ENCODE results near the gene SFXN3.

Gene SFXN3

DNA sequence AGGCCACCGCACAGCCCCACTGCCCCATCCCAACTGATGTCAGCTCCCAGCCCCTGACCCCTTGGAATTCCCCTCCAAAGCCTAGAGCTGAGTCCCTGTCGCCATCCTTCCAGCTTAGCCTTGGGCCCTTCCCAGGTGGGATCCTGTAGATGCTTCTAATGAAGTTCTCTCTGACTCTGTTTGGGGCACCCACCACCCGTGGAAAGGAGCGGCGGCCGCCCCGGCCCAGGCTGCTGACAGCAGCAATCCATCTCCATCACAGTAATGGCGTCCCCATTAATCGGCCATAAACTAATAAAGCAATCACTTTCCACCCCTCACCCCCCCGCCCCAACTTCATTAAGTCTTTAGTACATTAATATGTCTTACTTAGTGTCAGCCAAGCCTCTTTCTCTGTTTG lies 56.3 kb downstream of the SFXN3 start:
- TF ChIP-seq FOXM1 (IDR thresholded peaks at IDR 0.05; ENCODE audit: borderline replicate concordance, low read depth), result no peak
- TF ChIP-seq RAD21 (IDR thresholded peaks at IDR 0.05; ENCODE audit: low read depth), result no peak
- TF ChIP-seq EP300 (IDR thresholded peaks at IDR 0.05; ENCODE audit: borderline replicate concordance), result no peak
- no peak for TF ChIP-seq CEBPB (IDR thresholded peaks at IDR 0.05)
- TF ChIP-seq, protein P1, sequence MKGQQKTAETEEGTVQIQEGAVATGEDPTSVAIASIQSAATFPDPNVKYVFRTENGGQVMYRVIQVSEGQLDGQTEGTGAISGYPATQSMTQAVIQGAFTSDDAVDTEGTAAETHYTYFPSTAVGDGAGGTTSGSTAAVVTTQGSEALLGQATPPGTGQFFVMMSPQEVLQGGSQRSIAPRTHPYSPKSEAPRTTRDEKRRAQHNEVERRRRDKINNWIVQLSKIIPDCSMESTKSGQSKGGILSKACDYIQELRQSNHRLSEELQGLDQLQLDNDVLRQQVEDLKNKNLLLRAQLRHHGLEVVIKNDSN (IDR thresholded peaks at IDR 0.05), result no peak
- no peak for TF ChIP-seq EGR1 (IDR thresholded peaks at IDR 0.05)
- TF ChIP-seq CREB1 (IDR thresholded peaks at IDR 0.05; ENCODE audit: low read depth), result no peak
- TF ChIP-seq TEAD4 (IDR thresholded peaks at IDR 0.05), result no peak
- TF ChIP-seq, protein P2, sequence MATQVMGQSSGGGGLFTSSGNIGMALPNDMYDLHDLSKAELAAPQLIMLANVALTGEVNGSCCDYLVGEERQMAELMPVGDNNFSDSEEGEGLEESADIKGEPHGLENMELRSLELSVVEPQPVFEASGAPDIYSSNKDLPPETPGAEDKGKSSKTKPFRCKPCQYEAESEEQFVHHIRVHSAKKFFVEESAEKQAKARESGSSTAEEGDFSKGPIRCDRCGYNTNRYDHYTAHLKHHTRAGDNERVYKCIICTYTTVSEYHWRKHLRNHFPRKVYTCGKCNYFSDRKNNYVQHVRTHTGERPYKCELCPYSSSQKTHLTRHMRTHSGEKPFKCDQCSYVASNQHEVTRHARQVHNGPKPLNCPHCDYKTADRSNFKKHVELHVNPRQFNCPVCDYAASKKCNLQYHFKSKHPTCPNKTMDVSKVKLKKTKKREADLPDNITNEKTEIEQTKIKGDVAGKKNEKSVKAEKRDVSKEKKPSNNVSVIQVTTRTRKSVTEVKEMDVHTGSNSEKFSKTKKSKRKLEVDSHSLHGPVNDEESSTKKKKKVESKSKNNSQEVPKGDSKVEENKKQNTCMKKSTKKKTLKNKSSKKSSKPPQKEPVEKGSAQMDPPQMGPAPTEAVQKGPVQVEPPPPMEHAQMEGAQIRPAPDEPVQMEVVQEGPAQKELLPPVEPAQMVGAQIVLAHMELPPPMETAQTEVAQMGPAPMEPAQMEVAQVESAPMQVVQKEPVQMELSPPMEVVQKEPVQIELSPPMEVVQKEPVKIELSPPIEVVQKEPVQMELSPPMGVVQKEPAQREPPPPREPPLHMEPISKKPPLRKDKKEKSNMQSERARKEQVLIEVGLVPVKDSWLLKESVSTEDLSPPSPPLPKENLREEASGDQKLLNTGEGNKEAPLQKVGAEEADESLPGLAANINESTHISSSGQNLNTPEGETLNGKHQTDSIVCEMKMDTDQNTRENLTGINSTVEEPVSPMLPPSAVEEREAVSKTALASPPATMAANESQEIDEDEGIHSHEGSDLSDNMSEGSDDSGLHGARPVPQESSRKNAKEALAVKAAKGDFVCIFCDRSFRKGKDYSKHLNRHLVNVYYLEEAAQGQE (IDR thresholded peaks at IDR 0.05; ENCODE audit: low read depth), result no peak
- TF ChIP-seq TAF1 (IDR thresholded peaks at IDR 0.05; ENCODE audit: low read depth), result no peak
- TF ChIP-seq, protein P3, sequence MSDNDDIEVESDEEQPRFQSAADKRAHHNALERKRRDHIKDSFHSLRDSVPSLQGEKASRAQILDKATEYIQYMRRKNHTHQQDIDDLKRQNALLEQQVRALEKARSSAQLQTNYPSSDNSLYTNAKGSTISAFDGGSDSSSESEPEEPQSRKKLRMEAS (IDR thresholded peaks at IDR 0.05), result no peak
- no peak for TF ChIP-seq NFIC (IDR thresholded peaks at IDR 0.05)
- TF ChIP-seq YY1 (IDR thresholded peaks at IDR 0.05; ENCODE audit: low read depth), result no peak
- TF ChIP-seq ZBTB7A (IDR thresholded peaks at IDR 0.05; ENCODE audit: low read depth), result no peak

DNA sequence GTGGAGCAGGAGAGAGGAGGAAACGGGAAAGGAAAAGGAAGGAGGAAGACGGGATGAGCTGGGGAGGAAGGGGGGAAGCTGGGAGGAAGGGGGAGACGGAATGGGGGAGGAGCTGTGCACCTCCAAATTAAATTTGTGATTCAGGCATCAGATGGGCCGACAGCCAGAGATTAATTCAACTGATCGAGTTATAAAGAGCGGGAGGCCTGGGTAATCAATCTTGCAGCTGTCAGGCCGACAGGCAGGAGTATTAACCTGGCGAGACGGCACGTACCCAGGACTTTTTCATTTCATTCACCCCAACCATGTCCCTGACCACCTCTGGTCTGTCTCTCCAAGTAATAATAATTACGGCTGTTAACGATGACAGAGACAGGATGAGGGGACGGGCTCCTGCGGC lies 56.9 kb downstream of the SFXN3 start:
- no peak for TF ChIP-seq YY1 (IDR thresholded peaks at IDR 0.05; ENCODE audit: low read depth)
- TF ChIP-seq, protein P1 (IDR thresholded peaks at IDR 0.05), result no peak
- TF ChIP-seq TEAD4 (IDR thresholded peaks at IDR 0.05), result no peak
- TF ChIP-seq NFIC (IDR thresholded peaks at IDR 0.05), result no peak
- TF ChIP-seq, protein P3 (IDR thresholded peaks at IDR 0.05), result no peak
- no peak for TF ChIP-seq EGR1 (IDR thresholded peaks at IDR 0.05)
- TF ChIP-seq FOXM1 (IDR thresholded peaks at IDR 0.05; ENCODE audit: borderline replicate concordance, low read depth), result no peak
- no peak for TF ChIP-seq TCF12 (IDR thresholded peaks at IDR 0.05; ENCODE audit: low read depth)
- TF ChIP-seq, protein P2 (IDR thresholded peaks at IDR 0.05; ENCODE audit: low read depth), result no peak
- no peak for TF ChIP-seq CEBPB (IDR thresholded peaks at IDR 0.05)
- no peak for TF ChIP-seq CREB1 (IDR thresholded peaks at IDR 0.05; ENCODE audit: low read depth)
- TF ChIP-seq EP300 (IDR thresholded peaks at IDR 0.05; ENCODE audit: borderline replicate concordance), result no peak
- no peak for TF ChIP-seq RAD21 (IDR thresholded peaks at IDR 0.05; ENCODE audit: low read depth)
- no peak for TF ChIP-seq TAF1 (IDR thresholded peaks at IDR 0.05; ENCODE audit: low read depth)
- no peak for TF ChIP-seq ZBTB7A (IDR thresholded peaks at IDR 0.05; ENCODE audit: low read depth)

DNA sequence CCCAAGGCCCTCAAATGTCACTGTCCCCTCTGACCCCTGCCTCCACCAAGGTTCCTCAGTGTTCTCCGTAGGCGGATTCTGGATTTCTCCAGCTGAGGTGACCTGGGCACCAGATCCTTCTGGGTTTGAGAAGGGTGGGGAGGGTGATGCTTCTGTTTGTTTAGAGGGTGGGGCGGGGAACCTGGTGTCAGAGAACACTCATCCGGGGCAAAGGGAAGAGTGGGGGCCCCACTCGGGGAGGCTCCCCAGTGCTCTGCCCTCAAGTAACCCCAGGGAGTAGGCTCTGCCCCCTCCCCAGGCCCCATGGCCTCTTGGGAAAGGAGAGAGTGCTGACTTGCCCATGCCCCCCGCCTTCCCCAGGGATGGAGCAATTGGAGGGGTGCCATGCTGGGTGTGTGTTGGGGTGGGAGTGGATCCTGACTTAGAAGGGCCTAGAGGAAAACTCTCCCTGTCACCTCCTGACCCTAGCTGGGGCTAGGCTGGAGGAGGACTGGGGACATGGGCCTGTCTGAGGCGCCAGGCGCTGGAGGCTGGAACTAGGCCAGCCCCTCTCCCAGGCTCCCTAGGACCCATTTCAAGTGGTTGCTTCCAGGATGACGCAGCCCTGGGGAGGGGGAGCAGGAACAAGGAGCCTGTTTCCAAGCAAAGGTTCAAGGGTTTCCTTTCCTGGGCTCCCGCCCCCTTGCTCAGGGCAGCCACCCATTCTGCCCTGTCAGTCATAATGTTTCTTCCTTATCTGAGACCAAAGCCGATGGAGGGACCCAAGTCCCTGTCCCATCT lies 58.7 kb downstream of the SFXN3 start:
- TF ChIP-seq TCF12 (IDR thresholded peaks at IDR 0.05; ENCODE audit: low read depth) (no peak), ZBTB7A (IDR thresholded peaks at IDR 0.05; ENCODE audit: low read depth) (no peak), CEBPB (IDR thresholded peaks at IDR 0.05) (no peak), TAF1 (IDR thresholded peaks at IDR 0.05; ENCODE audit: low read depth) (no peak), FOXM1 (IDR thresholded peaks at IDR 0.05; ENCODE audit: borderline replicate concordance, low read depth) (no peak), NFIC (IDR thresholded peaks at IDR 0.05) (no peak), YY1 (IDR thresholded peaks at IDR 0.05; ENCODE audit: low read depth) (no peak), EGR1 (IDR thresholded peaks at IDR 0.05) (no peak)
- TF ChIP-seq, protein P3 (IDR thresholded peaks at IDR 0.05), result no peak
- TF ChIP-seq, protein P2 (IDR thresholded peaks at IDR 0.05; ENCODE audit: low read depth), result no peak
- TF ChIP-seq, protein P1 (IDR thresholded peaks at IDR 0.05), result no peak
